Measurements from ENCODE around the gene STRADA.

Gene STRADA

GRCh38 chr17:63682981-63683380 lies 58.6 kb downstream of the STRADA start:
- no peak for DNase-seq (ENCODE audit: low read depth)

- no peak for DNase-seq (ENCODE audit: low read depth)
Measured at GRCh38 chr17:63682441-63682840, 59.2 kb downstream of the STRADA start.

GRCh38 chr17:63681530-63681929 lies 60.1 kb downstream of the STRADA start:
- DNase-seq (ENCODE audit: low read depth): no peak

- no peak for DNase-seq (ENCODE audit: low read depth)
Measured at GRCh38 chr17:63680700-63681099, 60.9 kb downstream of the STRADA start.

GRCh38 chr17:63679214-63679613 lies 62.4 kb downstream of the STRADA start:
- DNase-seq (ENCODE audit: low read depth): no peak

- no peak for DNase-seq (ENCODE audit: low read depth)
Measured at GRCh38 chr17:63676584-63676983, 65.0 kb downstream of the STRADA start.

- no peak for DNase-seq (ENCODE audit: low read depth)
Measured at GRCh38 chr17:63675607-63676546, 65.7 kb downstream of the STRADA start.

- no peak for DNase-seq (ENCODE audit: low read depth)
Measured at GRCh38 chr17:63675231-63675606, 66.4 kb downstream of the STRADA start.

GRCh38 chr17:63672856-63673255 lies 68.7 kb downstream of the STRADA start:
- DNase-seq (ENCODE audit: low read depth): no peak

GRCh38 chr17:63665527-63666214 lies 75.9 kb downstream of the STRADA start:
- DNase-seq (ENCODE audit: low read depth): no peak

- no peak for DNase-seq (ENCODE audit: low read depth)
Measured at GRCh38 chr17:63659850-63660249, 81.7 kb downstream of the STRADA start.

- no peak for DNase-seq (ENCODE audit: low read depth)
Measured at GRCh38 chr17:63658366-63658765, 83.2 kb downstream of the STRADA start.

- no peak for DNase-seq (ENCODE audit: low read depth)
Measured at GRCh38 chr17:63657786-63658185, 83.8 kb downstream of the STRADA start.

- DNase-seq (ENCODE audit: low read depth): no peak
Measured at GRCh38 chr17:63653050-63653449, 88.5 kb downstream of the STRADA start.
